GM12875 (cell line): ENCODE data around the gene LBX2.

Source experiments
- H3K4me3 ChIP-seq: one replicate; pipeline ENCODE4 v1.5.1; 2011; ENCODE audit warnings: low read depth, low read length, control low read depth
- CTCF ChIP-seq: IDR thresholded peaks from 2 replicates; pipeline ENCODE4 v1.5.1; 2011; ENCODE audit warnings: low read depth, mild to moderate bottlenecking, control low read depth, inconsistent platforms, low read length, moderate library complexity, borderline replicate concordance; ENCODE audit not compliant: insufficient read depth

LBX2 gene

GRCh38 chr2:74499267-74499939 is at the start of gene LBX2:
Gene LBX2 (minus strand): TSS chr2:74499603. CDS start chr2:74499537, 66 bp downstream.
- TF ChIP-seq CTCF: no peak
- peak within 1 kb of the TSS; percentile 26 for H3K4me3 ChIP-seq

- H3K4me3 ChIP-seq: peak overlapping the region; percentile 78
- TF ChIP-seq CTCF: no peak
Measured at GRCh38 chr2:74548285-74548899, 49.0 kb upstream of the LBX2 start.

- no peak overlapping the region for H3K4me3 ChIP-seq
- TF ChIP-seq CTCF: no peak
Measured at GRCh38 chr2:74546004-74546403, 46.6 kb upstream of the LBX2 start.

GRCh38 chr2:74544634-74545033 is 45.2 kb upstream of the LBX2 start:
- H3K4me3 ChIP-seq: no peak overlapping the region
- TF ChIP-seq CTCF: 0 out of 2 replicates have a peak, but pooled peaks have one; percentile 5

- TF ChIP-seq CTCF: no peak
- H3K4me3 ChIP-seq: no peak overlapping the region
Measured at GRCh38 chr2:74542978-74543377, 43.6 kb upstream of the LBX2 start.

GRCh38 chr2:74540291-74540690 is 40.9 kb upstream of the LBX2 start:
- no peak overlapping the region for H3K4me3 ChIP-seq
- no peak for TF ChIP-seq CTCF

- no peak overlapping the region for H3K4me3 ChIP-seq
- no peak for TF ChIP-seq CTCF
Measured at GRCh38 chr2:74538881-74539339, 39.5 kb upstream of the LBX2 start.
